Stimulated activated CD8-positive, alpha-beta memory T cell treated with anti-CD3 and anti-CD28 coated beads, Interleukin-15, amount 100 ng/mL, for 24 hours (primary cell): ENCODE measurements around the gene MMP19.
A peak's percentile ranks its signal among the peaks of the same experiment; 100 is the strongest.
"Not testable (repeated sequence)": the region's sequence is repeated elsewhere in the genome, so short reads cannot be mapped to it uniquely, and the experiment has no call there.

ENCODE experiments used
- DNase-seq: peaks from one replicate; pipeline ENCODE4 v3.0.0-alpha.2; 2020; ENCODE audit warnings: low read depth

The MMP19 gene

GRCh38 chr12:55844961-55845360 is 2.2 kb upstream of the MMP19 start:
- DNase-seq, result no peak

GRCh38 chr12:55843431-55843830 is 695 bp upstream of the MMP19 start:
- DNase-seq, result no peak

- no peak for DNase-seq
These were observed 2.0 kb downstream of the MMP19 start for GRCh38 chr12:55840581-55841351.

- DNase-seq, result no peak
These were observed 3.2 kb downstream of the MMP19 start for GRCh38 chr12:55839345-55840140.

- DNase-seq, result no peak
These were observed 4.4 kb downstream of the MMP19 start for GRCh38 chr12:55838361-55838760.

GRCh38 chr12:55834400-55834799 is 8.3 kb downstream of the MMP19 start:
- not testable (repeated sequence) for DNase-seq

GRCh38 chr12:55833056-55833455 is 9.7 kb downstream of the MMP19 start:
- no peak for DNase-seq

GRCh38 chr12:55831447-55831815 is 11.3 kb downstream of the MMP19 start:
- no peak for DNase-seq

GRCh38 chr12:55830601-55831446 is 11.9 kb downstream of the MMP19 start:
- no peak for DNase-seq

GRCh38 chr12:55829967-55830600 is 12.7 kb downstream of the MMP19 start:
- DNase-seq, result no peak

GRCh38 chr12:55828357-55828756 is 14.4 kb downstream of the MMP19 start:
- DNase-seq, result no peak

- DNase-seq, result no peak
These were observed 14.9 kb downstream of the MMP19 start for GRCh38 chr12:55827806-55828205.

- no peak for DNase-seq
These were observed 18.0 kb downstream of the MMP19 start for GRCh38 chr12:55824726-55825125.

- DNase-seq, result no peak
These were observed 19.3 kb downstream of the MMP19 start for GRCh38 chr12:55823419-55823818.

GRCh38 chr12:55822228-55822627 is 20.5 kb downstream of the MMP19 start:
- DNase-seq, result no peak

- no peak for DNase-seq
These were observed 22.1 kb downstream of the MMP19 start for GRCh38 chr12:55820679-55821078.

- no peak for DNase-seq
These were observed 23.9 kb downstream of the MMP19 start for GRCh38 chr12:55818886-55819285.

- no peak for DNase-seq
These were observed 24.5 kb downstream of the MMP19 start for GRCh38 chr12:55818140-55818728.

- peak; percentile 68 for DNase-seq
These were observed 25.2 kb downstream of the MMP19 start, which contains the start of the genes ORMDL2 and SARNP for GRCh38 chr12:55817345-55818139. Gene ORMDL2 (plus strand): TSS chr12:55818041. CDS start chr12:55819000, 959 bp downstream. Gene SARNP (minus strand): TSS chr12:55817724. CDS start chr12:55817701, 23 bp downstream.

- DNase-seq, result no peak
These were observed 25.8 kb downstream of the MMP19 start for GRCh38 chr12:55816881-55817344.
